ENCODE measurements around the gene EME2. TPM values are rescaled to one million over a fixed set of nuclear protein-coding genes. Genes with fewer than 3 reads are reported as not detected.

Gene EME2
- total RNA-seq, 4 donors from 2014 or later = 8.8 to 14.4 (median 10.1) TPM

DNA sequence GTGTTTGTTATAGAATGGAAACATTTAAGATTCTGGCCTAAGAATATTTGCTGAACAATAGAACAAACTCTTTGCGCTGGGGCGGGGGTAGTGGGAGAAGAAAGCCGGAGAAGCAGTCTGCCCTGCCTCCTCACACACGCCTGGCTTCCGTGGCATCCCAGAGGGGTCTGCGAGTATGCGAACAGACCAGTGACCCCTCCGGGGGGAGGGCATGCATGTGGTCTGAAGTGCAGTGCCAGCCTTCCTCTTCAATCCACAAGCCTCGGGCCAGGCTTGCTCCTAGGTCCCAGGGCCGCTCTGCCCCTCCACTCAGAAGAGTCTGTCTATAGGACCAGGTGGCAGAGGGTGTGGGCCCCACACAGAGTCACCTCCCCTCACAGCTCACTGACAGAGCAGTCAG, 35.0 kb downstream of the EME2 start:
- TF ChIP-seq CTCF (IDR thresholded peaks at IDR 0.05) (no peak), POLR2A (IDR thresholded peaks at IDR 0.05) (no peak)

GRCh38 chr16:1808691-1809090, 36.1 kb downstream of the EME2 start:
- Histone ChIP-seq H3K4me1 (peaks cover 0 to 11% (median 6%) of the 10 kb centered on the region in 3 donors), H3K27ac (no peak overlapping the region), H3K36me3 (peaks cover 11 to 56% (median 11%) of the 10 kb centered on the region in 3 donors), H3K4me3 (no peak overlapping the region), H3K9me3 (no peaks in the 10 kb centered on the region), H3K27me3 (no peaks in the 10 kb centered on the region)
- intact Hi-C loops (cut with DNase I) = no loop called here
- 75 to 93% methylated on average over 4 to 5 of the region's 18 CpGs for WGBS, 2 donors
- no peak for DNase-seq
- no peak for TF ChIP-seq CTCF (IDR thresholded peaks at IDR 0.05)
- TF ChIP-seq POLR2A (IDR thresholded peaks at IDR 0.05) = no peak

More for the DNA sequence above, 35.0 kb downstream of the EME2 start:
- DNase-seq = no peak
- peaks cover 11 to 54% (median 11%) of the 10 kb centered on the region in 3 donors for H3K36me3 ChIP-seq
- H3K4me3 ChIP-seq = no peak overlapping the region
- H3K27ac ChIP-seq = no peak overlapping the region
- H3K9me3 ChIP-seq = no peaks in the 10 kb centered on the region
- H3K27me3 ChIP-seq = no peaks in the 10 kb centered on the region
- peaks cover 0 to 5% (median under 1%) of the 10 kb centered on the region in 3 donors for H3K4me1 ChIP-seq
- WGBS, 2 donors = 87 to 92% methylated on average over 9 to 10 of the region's 10 CpGs
- intact Hi-C loops (cut with DNase I) = no loop called here

DNA sequence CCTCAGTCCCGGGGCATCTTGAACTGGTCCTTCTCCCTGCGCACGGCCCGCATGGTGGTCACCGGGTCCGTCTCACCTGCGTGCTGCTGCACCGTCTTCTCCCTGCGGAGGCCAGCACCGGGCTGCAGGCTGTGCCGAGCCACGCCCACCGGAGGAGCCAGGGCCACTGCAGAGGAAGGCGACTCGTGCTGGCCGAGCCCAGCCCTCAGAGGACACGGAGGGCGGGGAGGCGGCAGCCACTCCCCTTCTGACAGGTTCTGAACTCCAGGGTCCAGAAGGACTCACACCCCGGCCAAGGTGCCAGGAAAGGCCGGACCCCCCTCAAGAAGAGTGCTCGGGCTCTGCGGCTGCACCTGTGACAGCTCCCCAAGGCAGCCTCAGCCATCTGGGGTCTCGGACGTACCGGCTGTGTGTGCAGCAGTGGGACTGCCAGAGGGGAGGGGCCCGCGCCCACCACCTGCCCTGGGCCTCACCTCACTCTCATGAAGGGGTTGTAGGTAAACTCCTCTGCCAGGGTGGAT, 36.7 kb downstream of the EME2 start:
- Histone ChIP-seq H3K4me1 (peaks cover 0 to 11% (median 6%) of the 10 kb centered on the region in 3 donors), H3K27me3 (no peaks in the 10 kb centered on the region), H3K9me3 (no peaks in the 10 kb centered on the region), H3K27ac (no peak overlapping the region), H3K4me3 (no peak overlapping the region), H3K36me3 (peaks cover 11 to 62% (median 11%) of the 10 kb centered on the region in 3 donors)
- intact Hi-C loops (cut with DNase I) = no loop called here
- TF ChIP-seq POLR2A (IDR thresholded peaks at IDR 0.05) = no peak
- TF ChIP-seq CTCF (IDR thresholded peaks at IDR 0.05) = no peak
- WGBS, 2 donors = 83 to 84% methylated on average over 4 to 11 of the region's 28 CpGs
- no peak for DNase-seq

- intact Hi-C loops (cut with DNase I) = no loop called here
- TF ChIP-seq CTCF (IDR thresholded peaks at IDR 0.05) (no peak), POLR2A (IDR thresholded peaks at IDR 0.05) (no peak)
- WGBS, 2 donors = 91 to 97% methylated on average over 13 to 15 of the region's 16 CpGs
- Histone ChIP-seq H3K36me3 (peaks cover 11 to 67% (median 11%) of the 10 kb centered on the region in 3 donors), H3K27me3 (no peaks in the 10 kb centered on the region), H3K9me3 (no peaks in the 10 kb centered on the region), H3K27ac (no peak overlapping the region), H3K4me3 (no peak overlapping the region), H3K4me1 (peaks cover 0 to 11% (median 6%) of the 10 kb centered on the region in 3 donors)
- DNase-seq = no peak
Observed at GRCh38 chr16:1810106-1810505, 37.5 kb downstream of the EME2 start.

DNA sequence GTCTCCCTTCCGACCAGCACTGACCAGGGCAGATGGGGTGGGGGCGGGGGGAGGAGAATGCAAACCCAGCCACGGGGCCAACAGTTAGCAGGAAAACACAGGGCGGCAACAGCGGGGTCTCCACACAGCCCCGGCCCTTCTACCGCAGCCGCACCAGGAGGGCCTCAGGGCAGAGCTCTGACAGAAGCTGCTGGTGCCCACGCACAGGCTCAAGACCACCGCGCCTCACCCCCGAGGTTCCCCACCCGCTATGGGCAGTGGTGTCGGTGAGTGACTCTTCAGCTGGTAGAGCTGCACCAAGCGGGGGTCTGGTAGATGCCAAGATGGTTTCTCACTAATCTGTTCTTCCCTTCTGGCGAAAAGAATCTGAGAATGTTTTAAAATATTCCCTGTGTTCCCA, 37.9 kb downstream of the EME2 start:
- H3K4me1 ChIP-seq = peaks cover 0 to 11% (median 6%) of the 10 kb centered on the region in 3 donors
- H3K27me3 ChIP-seq = no peaks in the 10 kb centered on the region
- no peak for TF ChIP-seq POLR2A (IDR thresholded peaks at IDR 0.05)
- no peak for TF ChIP-seq CTCF (IDR thresholded peaks at IDR 0.05)
- H3K4me3 ChIP-seq = no peak overlapping the region
- intact Hi-C loops (cut with DNase I) = no loop called here
- WGBS, 2 donors = 89 to 92% methylated on average over 9 to 12 of the region's 16 CpGs
- no peaks in the 10 kb centered on the region for H3K9me3 ChIP-seq
- DNase-seq = no peak
- H3K36me3 ChIP-seq = peaks cover 11 to 72% (median 11%) of the 10 kb centered on the region in 3 donors
- no peak overlapping the region for H3K27ac ChIP-seq
